Measurements from ENCODE around the gene SLC25A34.

Gene SLC25A34

DNA sequence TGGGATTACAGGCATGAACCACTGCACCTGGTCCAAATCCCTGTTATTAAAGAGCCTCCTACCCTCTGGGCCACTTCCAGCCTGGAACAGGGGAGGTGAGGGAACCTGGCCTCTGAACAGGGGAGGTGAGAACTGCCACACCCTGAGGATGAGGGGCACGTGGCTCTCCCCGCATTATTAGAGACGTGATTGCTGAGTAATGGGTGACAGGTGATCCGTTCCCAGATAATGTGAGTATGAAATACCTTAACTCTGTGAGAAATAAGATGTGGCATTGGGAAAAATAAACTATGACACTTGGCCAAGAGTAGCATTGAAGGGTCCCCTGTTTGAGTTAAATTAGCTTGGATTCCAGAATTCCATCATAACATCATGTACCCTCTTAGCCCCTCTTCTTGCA lies 13.6 kb upstream of the SLC25A34 start:
- no peak overlapping the region for H3K4me3 ChIP-seq (replicated peaks; ENCODE audit: low read depth, low read length)

DNA sequence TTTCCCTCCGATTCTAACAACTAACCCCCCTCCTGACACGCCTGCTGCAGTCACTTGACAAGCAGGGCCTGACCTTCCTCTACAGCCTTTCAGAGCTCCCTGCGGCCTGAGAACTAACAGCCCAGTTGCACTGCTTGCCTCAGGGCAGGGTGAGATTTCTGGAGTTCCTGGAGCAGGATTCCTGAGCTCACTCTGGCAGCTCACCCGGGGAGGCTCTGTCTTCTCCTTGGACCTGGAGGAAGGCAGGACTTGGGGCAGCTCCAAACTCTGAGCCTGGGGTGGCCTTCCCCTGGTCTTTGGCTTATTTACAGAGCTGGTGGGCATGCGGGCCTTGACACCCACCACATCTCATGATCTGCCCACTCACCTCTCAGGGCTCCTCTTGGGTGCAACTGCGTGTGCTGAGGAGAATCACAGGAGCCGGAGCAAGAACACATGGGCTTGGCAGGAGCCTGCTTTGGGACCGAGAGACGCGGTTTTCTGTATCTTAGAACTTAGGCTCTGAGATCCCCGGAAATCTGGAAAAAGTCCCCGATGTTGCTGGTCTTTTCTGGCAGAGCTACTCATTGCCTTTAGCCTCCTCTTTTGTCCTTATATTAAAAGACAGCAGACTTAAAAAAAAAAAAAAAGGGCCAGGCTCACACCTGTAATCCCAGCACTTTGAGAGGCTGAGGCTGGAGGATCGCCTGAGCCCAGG lies 13.1 kb upstream of the SLC25A34 start:
- DNase-seq (ENCODE audit: extremely low read depth, low read depth) = no peak
- TF ChIP-seq, protein P1, sequence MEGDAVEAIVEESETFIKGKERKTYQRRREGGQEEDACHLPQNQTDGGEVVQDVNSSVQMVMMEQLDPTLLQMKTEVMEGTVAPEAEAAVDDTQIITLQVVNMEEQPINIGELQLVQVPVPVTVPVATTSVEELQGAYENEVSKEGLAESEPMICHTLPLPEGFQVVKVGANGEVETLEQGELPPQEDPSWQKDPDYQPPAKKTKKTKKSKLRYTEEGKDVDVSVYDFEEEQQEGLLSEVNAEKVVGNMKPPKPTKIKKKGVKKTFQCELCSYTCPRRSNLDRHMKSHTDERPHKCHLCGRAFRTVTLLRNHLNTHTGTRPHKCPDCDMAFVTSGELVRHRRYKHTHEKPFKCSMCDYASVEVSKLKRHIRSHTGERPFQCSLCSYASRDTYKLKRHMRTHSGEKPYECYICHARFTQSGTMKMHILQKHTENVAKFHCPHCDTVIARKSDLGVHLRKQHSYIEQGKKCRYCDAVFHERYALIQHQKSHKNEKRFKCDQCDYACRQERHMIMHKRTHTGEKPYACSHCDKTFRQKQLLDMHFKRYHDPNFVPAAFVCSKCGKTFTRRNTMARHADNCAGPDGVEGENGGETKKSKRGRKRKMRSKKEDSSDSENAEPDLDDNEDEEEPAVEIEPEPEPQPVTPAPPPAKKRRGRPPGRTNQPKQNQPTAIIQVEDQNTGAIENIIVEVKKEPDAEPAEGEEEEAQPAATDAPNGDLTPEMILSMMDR (IDR thresholded peaks at IDR 0.05; ENCODE audit: low read depth, low read length, missing control alignments) = no peak
- no peak overlapping the region for H3K4me3 ChIP-seq (replicated peaks; ENCODE audit: low read depth, low read length)

More for the DNA sequence above, 13.6 kb upstream of the SLC25A34 start:
- TF ChIP-seq, protein P1 (IDR thresholded peaks at IDR 0.05; ENCODE audit: low read depth, low read length, missing control alignments) = no peak
- no peak for DNase-seq (ENCODE audit: extremely low read depth, low read depth)

DNA sequence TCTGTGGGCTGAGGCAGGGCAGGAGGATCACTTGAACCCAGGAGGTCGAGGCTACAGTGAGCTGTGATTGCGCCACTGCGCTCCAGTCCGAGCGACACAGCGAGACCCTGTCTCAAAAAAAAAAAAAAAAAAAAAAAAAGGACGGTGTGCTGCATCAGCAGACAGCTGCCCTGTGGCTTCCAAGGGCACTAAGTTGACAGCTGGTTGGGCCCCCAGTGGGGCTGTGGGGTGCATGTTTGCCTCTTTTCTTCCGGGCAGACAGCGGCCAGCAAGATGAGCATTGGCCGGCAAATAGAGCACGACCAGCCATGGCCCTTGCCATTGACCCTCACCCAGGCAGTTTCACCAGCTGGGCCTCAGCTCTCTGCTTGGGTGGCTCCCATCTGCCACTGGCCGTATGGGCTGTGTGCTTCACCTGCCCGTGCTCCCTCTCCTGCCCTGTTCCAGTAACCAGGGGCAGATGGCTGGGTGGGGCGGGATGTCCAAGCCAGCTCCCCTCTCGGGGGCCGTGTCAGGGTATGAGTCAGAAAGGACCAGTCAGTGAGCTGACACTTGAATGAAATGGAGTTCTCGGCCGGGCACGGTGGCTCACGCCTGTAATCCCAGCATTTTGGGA lies 12.3 kb upstream of the SLC25A34 start:
- TF ChIP-seq, protein P1 (IDR thresholded peaks at IDR 0.05; ENCODE audit: low read depth, low read length, missing control alignments) = no peak
- DNase-seq (ENCODE audit: extremely low read depth, low read depth) = no peak
- no peak overlapping the region for H3K4me3 ChIP-seq (replicated peaks; ENCODE audit: low read depth, low read length)

DNA sequence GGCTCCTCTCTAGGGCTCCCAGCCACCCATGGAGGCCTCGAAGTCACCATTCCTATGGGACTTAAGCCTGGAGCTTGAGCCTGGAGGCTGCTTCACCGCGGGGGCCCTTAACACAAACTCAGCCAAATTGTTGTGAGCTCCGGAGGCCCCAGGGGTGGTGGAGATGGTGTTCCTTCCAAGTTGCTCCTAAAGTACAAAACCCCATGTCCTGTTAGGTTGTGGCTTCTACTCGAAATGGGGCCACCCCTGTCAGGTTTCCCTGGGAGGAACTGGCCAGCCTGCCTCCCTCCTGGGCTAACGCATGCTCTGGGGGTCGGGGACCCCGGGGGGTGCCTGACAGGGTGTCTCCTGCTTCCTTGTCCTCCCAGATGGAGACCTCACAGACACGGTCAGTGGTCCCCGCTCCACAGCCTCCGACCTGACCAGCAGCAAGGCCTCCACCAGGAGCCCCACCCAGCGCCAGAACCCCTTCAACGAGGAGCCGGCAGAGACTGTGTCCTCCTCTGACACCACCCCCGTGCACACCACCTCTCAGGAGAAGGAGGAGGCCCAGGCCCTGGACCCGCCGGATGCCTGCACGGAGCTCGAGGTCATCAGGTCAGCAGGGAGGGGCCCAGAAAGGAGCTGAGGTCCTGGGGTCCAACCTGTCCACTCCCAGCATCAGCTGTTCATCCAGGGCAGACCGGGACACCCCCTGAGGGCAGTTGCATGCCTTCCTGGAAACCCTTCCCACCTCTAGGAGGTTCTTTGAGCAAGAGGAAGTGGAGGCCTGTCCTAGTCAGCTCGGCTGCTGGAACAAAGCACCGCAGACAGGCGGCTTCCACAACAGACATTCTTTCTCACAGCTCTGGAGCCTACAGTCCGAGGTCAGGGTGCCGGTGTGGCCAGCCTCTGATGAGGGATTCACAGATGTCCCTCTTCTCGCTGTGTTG lies 10.8 kb upstream of the SLC25A34 start:
- TF ChIP-seq, protein P1 (IDR thresholded peaks at IDR 0.05; ENCODE audit: low read depth, low read length, missing control alignments) = no peak
- no peak for DNase-seq (ENCODE audit: extremely low read depth, low read depth)
- no peak overlapping the region for H3K4me3 ChIP-seq (replicated peaks; ENCODE audit: low read depth, low read length)

DNA sequence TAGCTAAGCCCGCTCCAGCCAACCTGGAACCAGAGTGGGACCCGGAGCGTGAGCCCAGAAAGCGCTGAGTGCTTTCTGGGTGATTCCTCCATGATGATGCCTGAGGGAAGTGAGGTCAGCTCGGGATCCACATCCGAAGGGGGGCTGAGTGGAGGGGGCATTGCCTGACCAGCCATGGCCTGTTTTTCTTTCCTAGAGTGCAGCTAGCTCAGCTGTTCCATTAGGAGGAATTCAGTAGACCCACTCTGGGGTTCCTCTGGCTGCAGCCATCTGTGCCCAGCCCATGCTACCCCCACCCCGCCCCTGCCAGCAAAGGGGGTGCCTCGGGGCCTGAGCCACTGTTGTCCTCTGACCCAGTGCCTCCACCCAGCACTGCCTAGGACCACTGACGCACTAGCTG lies 9.6 kb upstream of the SLC25A34 start:
- TF ChIP-seq, protein P1 (IDR thresholded peaks at IDR 0.05; ENCODE audit: low read depth, low read length, missing control alignments) = no peak
- no peak overlapping the region for H3K4me3 ChIP-seq (replicated peaks; ENCODE audit: low read depth, low read length)
- no peak for DNase-seq (ENCODE audit: extremely low read depth, low read depth)

DNA sequence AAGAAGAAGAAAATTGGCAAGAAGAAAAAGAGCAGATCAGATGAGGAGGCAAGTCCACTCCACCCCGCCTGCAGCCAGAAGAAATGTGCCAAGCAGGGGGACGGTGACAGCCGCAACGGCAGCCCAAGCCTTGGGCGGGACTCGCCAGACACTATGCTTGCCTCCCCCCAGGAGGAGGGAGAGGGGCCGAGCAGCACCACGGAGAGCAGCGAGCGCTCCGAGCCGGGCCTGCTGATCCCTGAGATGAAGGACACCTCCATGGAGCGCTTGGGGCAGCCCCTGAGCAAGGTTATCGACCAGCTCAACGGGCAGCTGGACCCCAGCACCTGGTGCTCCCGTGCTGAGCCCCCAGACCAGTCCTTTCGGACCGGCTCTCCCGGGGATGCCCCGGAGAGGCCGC lies 9.0 kb upstream of the SLC25A34 start:
- H3K4me3 ChIP-seq (replicated peaks; ENCODE audit: low read depth, low read length) = no peak overlapping the region
- TF ChIP-seq, protein P1 (IDR thresholded peaks at IDR 0.05; ENCODE audit: low read depth, low read length, missing control alignments) = no peak
- DNase-seq (ENCODE audit: extremely low read depth, low read depth) = no peak

Data from HFF-Myc (cell line).